GM06990 (cell line): Measurements from ENCODE around the gene MBNL2.
"Not testable (repeated sequence)": the region's sequence is repeated elsewhere in the genome, so short reads cannot be mapped to it uniquely, and the experiment has no call there.

ENCODE experiments used
- DNase-seq: peaks from one replicate; pipeline ENCODE4 v3.0.0-alpha.2; 2011; ENCODE audit not compliant: insufficient read length; ENCODE audit errors: extremely low read depth
- H3K27me3 ChIP-seq: replicated peaks from 2 replicates; pipeline ENCODE4 v1.6.0; 2011; ENCODE audit warnings: low read length; ENCODE audit not compliant: control insufficient read depth, insufficient read depth
- H3K36me3 ChIP-seq: 2 replicates; pipeline ENCODE4 v1.5.1; 2011; ENCODE audit warnings: low read length; ENCODE audit not compliant: control insufficient read depth, insufficient read depth
- H3K4me3 ChIP-seq: replicated peaks from 2 replicates; pipeline ENCODE4 v1.5.1; 2011; ENCODE audit warnings: low read depth, mild to moderate bottlenecking, control low read depth, low read length
- TF ChIP-seq, protein P1 (sequence below): IDR thresholded peaks from 2 replicates; pipeline ENCODE4 v1.5.1; 2011; ENCODE audit warnings: low read length, control low read depth, mild to moderate bottlenecking, inconsistent platforms; ENCODE audit not compliant: insufficient read depth, poor library complexity, severe bottlenecking

Gene MBNL2

DNA sequence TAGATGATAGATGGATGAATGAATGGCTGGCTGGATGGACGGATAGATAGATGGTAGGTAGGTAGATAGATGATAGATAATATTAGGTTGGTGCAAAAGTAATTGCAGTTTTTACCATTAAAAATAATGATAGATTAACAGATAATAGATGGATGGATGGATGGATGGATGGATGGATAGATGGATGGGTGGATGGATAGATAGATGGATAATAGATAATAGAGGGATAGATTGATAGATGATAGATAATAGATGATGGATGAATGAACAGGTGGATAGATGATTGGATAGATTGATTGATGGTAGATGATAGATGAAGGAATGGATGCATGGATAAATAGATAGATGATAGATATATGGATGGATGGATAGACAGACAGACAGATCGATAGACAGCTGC, 124.0 kb downstream of the MBNL2 start:
- no peaks in the 10 kb centered on the region for H3K27me3 ChIP-seq
- no peak overlapping the region for H3K4me3 ChIP-seq
- no peak for DNase-seq
- TF ChIP-seq, protein P1, sequence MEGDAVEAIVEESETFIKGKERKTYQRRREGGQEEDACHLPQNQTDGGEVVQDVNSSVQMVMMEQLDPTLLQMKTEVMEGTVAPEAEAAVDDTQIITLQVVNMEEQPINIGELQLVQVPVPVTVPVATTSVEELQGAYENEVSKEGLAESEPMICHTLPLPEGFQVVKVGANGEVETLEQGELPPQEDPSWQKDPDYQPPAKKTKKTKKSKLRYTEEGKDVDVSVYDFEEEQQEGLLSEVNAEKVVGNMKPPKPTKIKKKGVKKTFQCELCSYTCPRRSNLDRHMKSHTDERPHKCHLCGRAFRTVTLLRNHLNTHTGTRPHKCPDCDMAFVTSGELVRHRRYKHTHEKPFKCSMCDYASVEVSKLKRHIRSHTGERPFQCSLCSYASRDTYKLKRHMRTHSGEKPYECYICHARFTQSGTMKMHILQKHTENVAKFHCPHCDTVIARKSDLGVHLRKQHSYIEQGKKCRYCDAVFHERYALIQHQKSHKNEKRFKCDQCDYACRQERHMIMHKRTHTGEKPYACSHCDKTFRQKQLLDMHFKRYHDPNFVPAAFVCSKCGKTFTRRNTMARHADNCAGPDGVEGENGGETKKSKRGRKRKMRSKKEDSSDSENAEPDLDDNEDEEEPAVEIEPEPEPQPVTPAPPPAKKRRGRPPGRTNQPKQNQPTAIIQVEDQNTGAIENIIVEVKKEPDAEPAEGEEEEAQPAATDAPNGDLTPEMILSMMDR: no peak
- H3K36me3 ChIP-seq: no peaks in the 10 kb centered on the region; the same call in 1 of the 2 replicates

DNA sequence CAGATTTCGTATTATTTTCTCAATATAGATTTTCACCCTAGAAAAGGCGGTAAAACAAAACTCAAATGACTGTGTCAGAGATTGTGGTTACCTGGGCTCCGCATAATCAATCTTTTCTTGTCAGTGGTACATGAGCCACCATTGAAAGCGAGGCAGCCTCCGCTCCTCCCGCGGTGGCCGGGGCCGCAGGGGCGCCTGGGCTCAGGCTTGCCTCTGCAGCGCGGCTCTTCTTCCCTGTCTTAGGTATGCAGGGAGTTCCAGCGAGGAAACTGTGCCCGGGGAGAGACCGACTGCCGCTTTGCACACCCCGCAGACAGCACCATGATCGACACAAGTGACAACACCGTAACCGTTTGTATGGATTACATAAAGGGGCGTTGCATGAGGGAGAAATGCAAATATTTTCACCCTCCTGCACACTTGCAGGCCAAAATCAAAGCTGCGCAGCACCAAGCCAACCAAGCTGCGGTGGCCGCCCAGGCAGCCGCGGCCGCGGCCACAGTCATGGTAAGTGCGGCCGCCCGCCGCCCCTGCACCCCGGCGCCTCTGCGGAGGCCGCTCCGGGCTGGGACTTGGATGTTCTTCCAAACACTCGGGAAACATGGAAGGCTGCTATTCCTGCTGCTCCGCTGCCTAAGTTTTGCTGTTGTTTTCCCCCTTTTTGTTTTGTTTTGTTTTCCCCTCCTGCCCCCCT, 124.6 kb downstream of the MBNL2 start:
- DNase-seq: no peak
- no peaks in the 10 kb centered on the region; the same call in 1 of the 2 replicates for H3K36me3 ChIP-seq
- TF ChIP-seq, protein P1: no peak
- no peaks in the 10 kb centered on the region for H3K27me3 ChIP-seq
- H3K4me3 ChIP-seq: no peak overlapping the region

DNA sequence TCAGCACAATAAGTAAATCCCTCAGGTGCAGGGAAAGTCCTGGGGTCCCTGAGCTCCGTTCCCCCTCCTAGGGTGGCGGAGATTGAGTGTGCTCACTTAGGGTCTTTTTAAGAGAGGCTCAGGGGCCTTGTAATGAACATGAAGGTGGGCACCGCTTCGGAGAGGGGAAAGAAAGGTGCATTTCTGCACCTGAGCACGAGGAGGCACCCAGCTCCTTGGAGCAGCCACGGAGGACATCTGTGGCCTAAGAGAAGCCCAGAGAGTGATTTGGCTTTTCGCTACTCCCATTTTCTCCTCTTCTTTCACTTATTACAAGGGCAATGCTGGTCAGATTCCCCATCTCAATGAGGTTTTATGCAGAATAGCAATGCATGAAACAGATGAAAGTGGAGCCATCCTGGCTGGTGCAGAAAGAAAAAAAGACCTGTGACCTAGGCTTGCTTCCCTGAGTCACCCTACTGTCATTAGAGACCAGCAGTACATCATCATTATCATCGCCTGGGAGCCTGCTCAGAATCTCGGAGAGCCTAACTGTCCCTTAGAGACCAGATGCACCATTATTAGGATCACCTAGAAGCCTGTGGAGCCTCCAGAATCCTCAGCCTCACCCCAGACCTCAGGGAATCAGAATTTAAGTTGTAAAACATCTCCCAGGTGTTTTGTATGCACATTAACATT, 125.3 kb downstream of the MBNL2 start:
- Histone ChIP-seq H3K36me3 (no peaks in the 10 kb centered on the region; the same call in 1 of the 2 replicates), H3K4me3 (no peak overlapping the region), H3K27me3 (no peaks in the 10 kb centered on the region)
- TF ChIP-seq, protein P1: no peak
- no peak for DNase-seq

DNA sequence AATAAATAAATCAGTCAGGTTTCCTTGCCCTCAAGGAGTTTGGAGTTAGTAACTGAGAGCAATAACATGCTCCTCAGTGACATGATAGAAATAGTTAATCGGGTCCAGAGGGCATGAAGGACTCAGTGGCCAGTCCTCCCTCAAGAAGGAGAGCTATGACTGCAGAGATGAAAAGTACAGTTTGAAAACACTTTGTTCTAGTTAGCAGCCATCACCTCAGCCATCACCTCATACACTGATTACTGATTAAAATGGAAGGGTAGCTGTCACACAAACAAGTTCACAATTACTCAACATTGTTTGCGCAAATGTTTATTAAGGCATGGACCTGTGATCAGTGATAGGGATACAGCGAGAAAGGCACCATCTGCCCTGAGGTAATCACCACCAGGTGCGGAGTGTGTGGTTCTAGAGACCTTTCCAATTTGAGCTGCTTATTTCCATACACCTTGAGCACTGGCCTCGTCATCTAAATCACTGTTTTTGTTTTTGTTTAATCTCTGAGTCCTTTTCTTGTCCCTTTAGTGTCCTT, 126.5 kb downstream of the MBNL2 start:
- TF ChIP-seq, protein P1: no peak
- Histone ChIP-seq H3K4me3 (no peak overlapping the region), H3K36me3 (no peaks in the 10 kb centered on the region; the same call in 1 of the 2 replicates), H3K27me3 (no peaks in the 10 kb centered on the region)
- DNase-seq: no peak

DNA sequence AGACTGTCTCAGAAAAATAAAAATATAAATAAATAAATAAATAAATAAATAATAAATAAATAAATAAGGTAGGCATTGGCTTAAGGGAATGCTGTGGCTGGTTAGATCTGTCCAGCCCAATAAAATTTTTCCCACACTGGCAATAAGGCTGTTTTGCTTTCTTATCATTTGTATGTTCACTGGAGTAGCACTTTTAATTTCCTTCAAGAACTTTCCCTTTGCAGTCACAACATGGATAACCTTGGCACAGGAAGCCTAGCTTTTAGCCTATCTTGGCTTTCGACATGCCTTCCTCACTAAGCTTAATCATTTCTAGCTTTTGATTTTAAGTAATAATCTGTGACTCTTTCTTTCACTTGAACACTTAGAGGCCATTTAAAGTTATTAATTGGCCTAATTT, 129.9 kb downstream of the MBNL2 start:
- not testable (repeated sequence) for DNase-seq, H3K27me3 ChIP-seq, H3K36me3 ChIP-seq, H3K4me3 ChIP-seq

DNA sequence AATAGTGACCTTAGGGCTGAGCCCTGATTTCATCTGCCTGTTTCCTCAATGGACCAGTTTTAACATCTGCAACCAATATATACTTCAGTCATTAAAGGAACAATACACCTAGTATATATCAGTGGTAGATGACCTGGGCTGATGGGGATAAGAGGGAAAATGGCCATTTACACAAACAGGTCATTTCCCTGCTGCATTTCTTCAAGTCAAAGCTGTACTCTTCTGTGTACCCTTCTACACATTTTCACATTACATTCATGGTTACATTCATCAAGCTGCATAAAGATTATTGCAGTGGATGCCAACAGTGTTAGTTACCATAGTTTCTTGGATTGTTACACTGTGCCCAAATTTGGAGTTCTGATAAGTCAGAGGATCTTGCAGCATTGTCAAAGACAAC, 130.7 kb downstream of the MBNL2 start:
- TF ChIP-seq, protein P1: no peak
- Histone ChIP-seq H3K27me3 (no peaks in the 10 kb centered on the region), H3K36me3 (no peaks in the 10 kb centered on the region; the same call in none of the 2 replicates)

More for the DNA sequence above, 130.7 kb downstream of the MBNL2 start:
- H3K4me3 ChIP-seq: no peak overlapping the region
- DNase-seq: no peak
